Islet precursor cell (in vitro differentiated cells): Measurements from ENCODE around the gene ZNF697.
"Not testable (repeated sequence)": the region's sequence is repeated elsewhere in the genome, so short reads cannot be mapped to it uniquely, and the experiment has no call there.

Source experiments
- DNase-seq: peaks from one replicate; pipeline ENCODE4 v3.0.0-alpha.2; 2018

ZNF697 gene

GRCh38 chr1:119647734-119648619, at the start of gene ZNF697:
TSS of gene ZNF697 (minus strand) at chr1:119648266. CDS start at chr1:119626100, 22,166 bp downstream.
- peak; percentile 99 for DNase-seq

DNA sequence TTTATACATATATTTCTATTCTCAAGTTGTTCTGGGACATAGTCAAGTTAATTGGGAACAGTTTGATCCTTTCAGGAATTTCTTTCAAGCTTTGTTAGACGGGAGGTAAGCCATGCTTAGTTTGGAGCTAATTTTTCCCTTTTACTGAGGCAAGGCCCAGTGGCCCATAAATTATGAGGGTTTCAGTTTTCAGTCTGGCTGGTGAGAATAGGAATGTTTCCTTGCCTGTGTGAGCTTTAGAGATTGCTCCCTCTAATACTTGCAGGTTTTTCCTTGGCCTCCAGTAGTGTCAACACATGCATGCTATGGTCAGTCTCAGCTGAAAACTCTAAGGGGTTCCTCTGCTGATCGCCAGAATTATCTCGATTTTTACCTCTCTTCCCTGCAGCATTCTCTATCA, 49.5 kb upstream of the ZNF697 start:
- no peak for DNase-seq

GRCh38 chr1:119696863-119697262, 48.8 kb upstream of the ZNF697 start:
- DNase-seq: not testable (repeated sequence)

- no peak for DNase-seq
Measured at GRCh38 chr1:119689511-119689910, 41.4 kb upstream of the ZNF697 start.

GRCh38 chr1:119688810-119689209, 40.7 kb upstream of the ZNF697 start:
- DNase-seq: peak; percentile 65

DNA sequence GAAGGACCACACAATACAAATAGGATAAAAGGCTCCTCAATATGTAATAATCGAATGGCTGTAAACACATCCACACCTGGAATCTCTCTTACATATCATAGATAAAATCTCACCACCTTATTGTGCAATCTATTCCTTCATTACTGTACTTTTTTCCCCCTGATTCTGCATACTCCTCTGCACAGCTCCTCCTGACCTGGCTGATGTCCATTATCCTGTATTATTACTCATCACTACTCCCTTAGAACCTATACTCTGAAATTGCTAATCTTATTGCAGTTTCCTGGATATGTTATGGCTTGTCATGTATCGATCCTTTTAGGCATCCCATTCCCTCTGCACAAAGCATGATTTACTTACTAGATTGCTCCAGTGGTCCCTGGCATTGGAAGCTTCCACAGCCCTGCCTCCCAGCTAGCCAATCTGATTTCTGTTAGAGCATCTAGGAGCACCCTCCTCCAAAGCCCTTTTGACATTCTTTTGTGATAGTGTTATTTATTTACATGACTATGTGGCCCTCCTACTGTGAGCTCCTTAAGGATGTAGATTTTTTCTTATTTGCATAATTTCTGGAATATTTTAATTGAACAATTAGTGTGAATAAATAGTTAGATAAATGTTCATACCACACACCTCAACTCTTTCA, 39.5 kb upstream of the ZNF697 start:
- DNase-seq: no peak

DNA sequence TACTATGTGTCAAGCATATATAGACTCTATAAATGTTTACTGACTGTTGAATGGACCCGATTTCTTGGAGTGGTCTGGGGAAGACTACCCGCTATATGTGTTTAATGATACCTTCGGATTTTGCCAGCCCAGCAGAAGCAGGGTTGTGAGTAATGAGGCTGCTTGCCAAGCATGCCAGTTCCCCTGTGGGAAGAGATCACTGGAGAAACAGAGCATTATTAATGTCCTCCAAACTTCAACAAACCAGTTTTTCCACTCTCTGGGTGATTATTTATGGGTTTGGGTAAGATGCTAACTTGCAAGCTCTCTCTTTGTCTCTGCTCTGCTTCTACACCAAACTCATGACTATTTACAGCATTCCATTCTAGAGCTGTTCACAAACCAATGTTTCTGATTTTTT, 38.6 kb upstream of the ZNF697 start:
- no peak for DNase-seq

DNA sequence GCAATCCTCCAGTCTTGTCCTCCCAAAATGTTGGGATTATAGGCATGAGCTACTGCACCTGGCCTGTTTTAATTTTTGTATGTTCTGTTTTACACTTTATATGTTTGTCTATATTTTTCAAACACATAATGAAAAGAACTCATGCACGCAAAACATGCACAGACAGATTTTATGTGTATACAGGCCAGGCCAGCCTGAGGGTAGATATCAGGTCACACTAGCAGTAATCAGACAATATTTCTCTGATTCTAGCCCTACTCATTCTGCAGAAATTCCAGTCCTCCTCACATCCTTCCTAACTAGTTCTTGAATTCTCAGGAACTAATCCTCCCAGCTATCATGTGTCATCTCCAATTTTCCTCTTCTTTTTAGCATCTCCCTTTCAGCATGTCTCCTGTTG, 35.8 kb upstream of the ZNF697 start:
- DNase-seq: no peak

DNA sequence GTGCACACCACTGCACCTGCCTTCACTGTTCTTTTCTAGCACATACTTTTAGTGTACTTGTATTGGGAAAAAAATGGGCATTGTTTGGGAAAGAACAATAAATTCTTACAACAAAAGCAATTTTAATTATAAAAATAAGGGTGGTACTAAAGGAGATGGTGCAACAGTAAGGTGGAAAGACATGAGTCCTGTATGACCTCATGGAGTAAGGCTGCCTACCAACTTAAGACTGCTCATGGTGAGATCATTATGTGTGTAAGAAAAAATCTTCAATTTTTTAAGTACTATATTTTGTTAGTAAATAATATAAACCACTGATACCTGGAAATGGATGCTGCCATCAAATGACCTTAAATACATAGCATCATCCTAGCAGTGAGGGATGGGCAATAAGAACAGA, 34.1 kb upstream of the ZNF697 start:
- no peak for DNase-seq

GRCh38 chr1:119681560-119681959, 33.5 kb upstream of the ZNF697 start:
- DNase-seq: no peak

DNA sequence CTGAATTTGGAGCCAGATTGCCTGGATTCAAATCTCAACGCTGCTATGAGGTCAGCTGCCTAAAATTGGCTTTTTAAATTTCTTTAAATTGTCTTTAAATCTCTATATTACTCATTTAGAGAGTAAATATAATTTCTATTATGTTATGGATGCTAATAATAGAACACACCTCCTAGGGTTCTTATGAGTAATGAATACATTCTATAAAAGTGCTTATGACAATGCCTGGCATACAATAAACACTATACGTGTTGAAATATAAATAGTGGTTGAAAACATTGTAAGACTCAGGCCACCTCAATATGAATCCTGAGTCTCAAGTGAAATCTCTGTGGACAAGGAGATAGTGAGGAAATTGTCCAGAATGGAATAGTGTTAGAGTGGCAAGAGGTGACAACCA, 32.7 kb upstream of the ZNF697 start:
- DNase-seq: no peak

DNA sequence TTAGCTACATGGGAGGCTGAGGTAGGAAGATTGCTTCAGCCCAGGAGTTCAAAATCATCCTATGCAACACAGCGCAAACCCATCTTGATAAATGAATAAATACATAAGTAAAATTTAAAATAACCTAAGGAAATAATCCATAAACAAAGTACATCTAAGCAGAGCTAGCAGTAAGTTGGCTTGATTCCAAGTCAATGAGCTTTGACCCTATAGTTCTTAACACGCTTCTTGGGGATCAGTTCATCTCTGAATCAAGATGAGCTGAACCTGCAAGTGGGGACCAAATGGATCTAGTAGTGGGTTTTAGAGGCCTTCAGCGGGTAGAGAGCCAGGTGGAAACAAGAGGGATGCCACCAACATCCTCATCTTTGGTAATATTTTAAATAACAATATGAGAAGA, 32.1 kb upstream of the ZNF697 start:
- DNase-seq: no peak

DNA sequence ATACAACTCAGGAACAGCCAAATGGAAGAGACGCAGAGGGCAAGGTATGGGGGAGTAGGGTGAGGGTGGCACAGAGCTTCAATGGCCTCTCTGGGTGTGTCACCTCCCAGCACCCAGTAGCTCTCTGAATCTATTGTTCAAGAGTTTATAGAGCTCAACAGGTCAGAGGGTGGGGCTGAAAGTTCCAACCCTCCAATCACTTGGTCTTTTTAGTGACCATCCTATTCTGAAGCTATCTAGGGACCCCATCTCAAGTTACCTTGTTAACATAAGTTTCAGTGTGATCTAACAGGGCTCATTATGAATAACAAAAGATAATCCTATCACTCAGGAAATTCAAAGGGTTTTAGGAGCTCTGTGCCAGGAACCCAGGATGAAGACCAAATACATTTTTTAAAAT, 31.2 kb upstream of the ZNF697 start:
- DNase-seq: no peak

DNA sequence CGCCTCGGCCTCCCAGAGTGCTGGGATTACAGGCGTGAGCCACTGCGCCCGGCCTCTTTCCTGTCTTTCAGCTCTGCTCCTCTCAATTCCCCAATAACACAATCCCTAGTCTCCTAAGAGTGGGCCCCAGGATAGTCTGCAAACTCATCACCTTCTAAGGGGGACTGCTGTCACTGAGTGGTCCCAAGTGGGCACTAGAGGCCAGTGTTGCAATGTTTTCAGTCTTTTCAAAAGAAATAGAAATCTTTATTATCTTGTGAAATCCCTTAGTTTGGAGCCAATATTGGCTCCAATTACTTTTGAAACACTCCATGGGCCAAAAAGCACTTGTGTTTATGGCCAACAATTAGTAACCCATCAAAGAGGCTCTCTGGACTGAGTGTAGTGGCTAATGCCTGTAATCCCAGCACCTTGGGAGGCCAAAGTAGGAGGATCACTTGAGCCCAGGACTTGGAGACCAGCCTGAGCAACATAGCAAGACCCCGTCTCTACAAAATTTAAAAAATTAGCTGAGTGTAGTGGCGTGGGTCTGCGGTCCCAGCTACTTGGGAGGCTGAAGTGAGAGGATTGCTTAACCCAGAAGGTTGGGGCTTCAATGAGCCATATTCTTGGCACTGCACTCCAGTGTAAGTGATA, 28.6 kb upstream of the ZNF697 start:
- DNase-seq: no peak

DNA sequence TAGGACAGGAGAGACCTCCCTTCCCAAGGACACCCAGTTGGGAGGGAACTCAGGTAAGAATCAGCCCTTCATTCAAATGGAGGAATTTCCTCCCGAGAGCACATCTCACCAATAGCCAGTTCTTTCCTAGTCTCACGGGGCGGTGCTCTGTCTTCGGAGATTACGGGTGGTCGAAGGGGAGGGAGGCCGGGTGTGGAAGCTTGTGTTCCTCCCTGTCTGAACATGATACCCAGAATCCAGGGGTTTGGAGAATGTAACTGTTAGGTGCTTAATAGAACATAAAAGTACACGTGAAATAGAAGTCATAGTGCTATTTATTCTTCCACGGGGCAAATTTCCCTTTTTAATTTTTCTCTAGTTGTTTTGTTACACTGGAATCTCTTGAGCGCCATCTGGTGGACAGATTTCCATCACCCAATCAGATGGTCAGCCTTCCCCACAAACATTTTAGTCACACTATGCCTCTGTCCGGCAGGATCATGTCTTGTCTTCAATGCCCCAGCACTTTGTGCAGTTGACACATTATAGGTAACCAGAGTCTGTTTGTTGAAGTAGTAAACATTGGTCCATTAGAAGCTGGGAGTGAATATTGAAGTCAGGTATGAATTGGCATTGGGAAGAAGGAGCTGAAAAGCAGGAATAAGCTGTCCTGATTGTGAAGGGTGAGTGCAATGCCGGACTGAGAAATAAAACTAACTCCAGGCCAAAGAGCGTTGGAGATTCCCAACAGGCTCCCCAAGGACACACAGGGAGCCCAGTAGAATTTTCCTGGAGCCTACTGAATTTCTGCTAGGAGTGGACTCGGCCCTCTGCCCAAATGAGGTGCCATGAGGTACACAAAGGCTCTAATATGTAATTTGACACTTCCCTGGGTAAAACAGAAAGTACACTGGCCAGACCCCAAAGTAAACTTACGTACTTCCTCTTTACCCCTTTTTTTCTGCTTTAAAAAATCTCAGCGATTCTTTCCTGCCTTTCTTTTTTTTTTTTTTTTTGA, 27.6 kb upstream of the ZNF697 start:
- DNase-seq: peak; percentile 88

DNA sequence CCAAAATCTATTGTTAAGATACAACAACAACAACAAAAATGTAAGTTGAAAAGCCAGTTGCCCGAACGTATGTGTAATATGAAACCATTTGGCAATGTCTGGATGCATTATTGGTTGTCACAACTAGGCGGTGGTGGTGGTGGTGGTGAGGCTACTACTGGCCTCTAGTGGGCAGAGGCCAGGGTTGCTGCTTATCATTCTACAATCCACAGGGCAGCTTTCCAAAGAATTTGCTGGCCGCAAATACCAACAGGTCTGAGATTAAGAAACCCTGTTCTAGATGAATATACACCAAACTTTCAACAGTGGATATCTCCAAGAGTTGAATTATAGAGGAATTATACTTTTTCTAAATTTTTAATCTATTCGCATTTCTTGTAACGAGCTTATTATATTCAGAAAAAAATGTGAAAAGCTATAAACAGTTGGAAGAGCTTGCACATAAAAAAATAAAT, 26.8 kb upstream of the ZNF697 start:
- peak; percentile 59 for DNase-seq

- peak; percentile 93 for DNase-seq
Measured at GRCh38 chr1:119674111-119674526, 26.1 kb upstream of the ZNF697 start.

GRCh38 chr1:119673171-119673940, 25.3 kb upstream of the ZNF697 start:
- peak; percentile 54 for DNase-seq

GRCh38 chr1:119670898-119671297, 22.8 kb upstream of the ZNF697 start:
- DNase-seq: no peak

- no peak for DNase-seq
Measured at GRCh38 chr1:119667173-119667572, 19.1 kb upstream of the ZNF697 start.

GRCh38 chr1:119664067-119664466, 16.0 kb upstream of the ZNF697 start:
- no peak for DNase-seq

DNA sequence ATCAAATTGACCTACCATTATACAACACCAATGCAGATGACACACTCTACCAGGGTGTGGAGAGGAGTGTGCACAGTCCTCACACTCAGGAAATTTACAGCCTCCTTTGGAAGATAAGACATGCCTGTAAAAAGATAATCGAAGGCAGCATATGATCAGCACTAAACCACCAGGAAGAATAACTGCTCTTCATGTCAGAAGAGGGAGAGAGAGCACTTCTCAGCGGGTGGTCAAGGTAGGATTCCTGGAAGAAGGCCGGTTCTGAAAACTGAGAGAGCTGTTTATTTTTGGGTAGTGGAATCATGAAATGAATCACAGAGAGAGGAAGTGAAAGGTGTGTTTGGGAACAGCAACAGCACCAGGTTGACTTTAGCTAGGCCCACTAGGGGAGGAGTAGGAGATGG, 14.0 kb upstream of the ZNF697 start:
- no peak for DNase-seq
